C4-2B (cell line): Measurements from ENCODE around the gene TMPRSS6.

Source experiments
- H3K27ac ChIP-seq: fragments of 450-650 bp; 2 replicates; pipeline ENCODE4 v1.5.1; 2017
- ZFX ChIP-seq: fragments of 450-650 bp; IDR thresholded peaks from 2 replicates; pipeline ENCODE4 v1.6.1; 2017
- TF ChIP-seq, protein P1 (sequence below): fragments of 450-650 bp; conservative IDR thresholded peaks from 2 replicates; pipeline ENCODE4 v1.5.1; 2017; ENCODE audit warnings: mild to moderate bottlenecking

TMPRSS6 gene

DNA sequence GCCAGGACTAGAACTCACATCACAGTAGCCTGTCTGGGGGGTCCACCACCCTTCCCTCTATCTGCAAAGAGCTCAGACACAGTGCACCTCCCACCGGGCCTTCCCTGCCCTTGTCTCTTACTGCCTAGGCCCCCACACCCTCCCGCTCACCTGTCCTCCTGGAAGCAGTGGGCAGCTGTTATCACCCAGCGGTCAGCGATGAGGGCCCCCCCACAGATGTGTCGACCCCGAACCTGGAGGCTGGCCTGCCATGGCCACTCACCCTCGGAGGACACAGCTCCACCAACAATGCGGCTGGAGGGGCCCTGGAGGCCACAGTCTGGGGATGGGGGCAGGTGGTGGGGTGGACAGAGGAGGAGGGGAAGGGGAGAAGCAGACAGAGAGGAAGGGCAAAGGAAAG, 39.2 kb downstream of the TMPRSS6 start:
- TF ChIP-seq ZFX, result no peak
- TF ChIP-seq, protein P1, sequence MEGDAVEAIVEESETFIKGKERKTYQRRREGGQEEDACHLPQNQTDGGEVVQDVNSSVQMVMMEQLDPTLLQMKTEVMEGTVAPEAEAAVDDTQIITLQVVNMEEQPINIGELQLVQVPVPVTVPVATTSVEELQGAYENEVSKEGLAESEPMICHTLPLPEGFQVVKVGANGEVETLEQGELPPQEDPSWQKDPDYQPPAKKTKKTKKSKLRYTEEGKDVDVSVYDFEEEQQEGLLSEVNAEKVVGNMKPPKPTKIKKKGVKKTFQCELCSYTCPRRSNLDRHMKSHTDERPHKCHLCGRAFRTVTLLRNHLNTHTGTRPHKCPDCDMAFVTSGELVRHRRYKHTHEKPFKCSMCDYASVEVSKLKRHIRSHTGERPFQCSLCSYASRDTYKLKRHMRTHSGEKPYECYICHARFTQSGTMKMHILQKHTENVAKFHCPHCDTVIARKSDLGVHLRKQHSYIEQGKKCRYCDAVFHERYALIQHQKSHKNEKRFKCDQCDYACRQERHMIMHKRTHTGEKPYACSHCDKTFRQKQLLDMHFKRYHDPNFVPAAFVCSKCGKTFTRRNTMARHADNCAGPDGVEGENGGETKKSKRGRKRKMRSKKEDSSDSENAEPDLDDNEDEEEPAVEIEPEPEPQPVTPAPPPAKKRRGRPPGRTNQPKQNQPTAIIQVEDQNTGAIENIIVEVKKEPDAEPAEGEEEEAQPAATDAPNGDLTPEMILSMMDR, result no peak
- H3K27ac ChIP-seq, result no peak overlapping the region

DNA sequence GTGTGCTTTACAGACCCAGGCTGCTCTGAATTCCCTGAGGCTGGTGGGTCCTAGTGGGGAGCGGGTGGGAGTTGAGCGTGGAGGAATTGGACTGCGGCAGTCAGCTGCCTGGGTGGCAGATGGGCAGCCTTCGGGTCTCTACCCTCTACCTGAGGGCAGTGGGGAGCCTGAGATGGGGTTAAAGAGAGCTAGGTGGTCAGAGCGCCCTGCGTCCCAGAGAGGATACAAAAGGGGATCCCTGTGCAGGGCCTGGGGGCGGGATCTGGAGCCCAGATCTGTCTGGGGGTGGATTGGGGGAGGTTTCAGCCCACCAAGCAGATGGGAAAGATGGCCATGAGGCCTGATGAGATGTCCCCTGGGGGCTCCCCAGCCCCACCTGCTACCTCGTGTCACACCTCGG, 39.8 kb downstream of the TMPRSS6 start:
- no peak overlapping the region for H3K27ac ChIP-seq

DNA sequence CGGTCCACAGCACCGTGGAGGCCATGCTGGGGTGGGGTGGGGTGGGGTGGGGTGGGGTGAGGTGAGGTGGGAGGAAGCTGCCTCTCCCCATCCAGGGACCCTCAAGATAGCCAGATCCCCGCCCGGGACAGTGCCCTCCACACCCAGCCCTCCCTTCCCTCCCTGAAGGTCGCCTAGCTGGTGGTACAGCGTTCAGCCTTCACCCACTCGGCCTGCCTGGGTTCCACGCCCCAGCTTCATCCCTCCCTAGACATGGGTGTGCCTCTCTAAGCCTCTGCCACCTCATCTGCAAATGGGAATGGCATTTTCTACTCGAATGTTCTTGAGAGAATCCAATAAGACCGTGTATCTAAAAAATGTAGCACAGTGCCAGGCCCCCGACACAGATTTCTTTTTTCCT, 40.2 kb downstream of the TMPRSS6 start:
- no peak for TF ChIP-seq ZFX
- TF ChIP-seq, protein P1, result no peak
- no peak overlapping the region for H3K27ac ChIP-seq

More for the DNA sequence above, 39.8 kb downstream of the TMPRSS6 start:
- TF ChIP-seq, protein P1, result no peak
- no peak for TF ChIP-seq ZFX

DNA sequence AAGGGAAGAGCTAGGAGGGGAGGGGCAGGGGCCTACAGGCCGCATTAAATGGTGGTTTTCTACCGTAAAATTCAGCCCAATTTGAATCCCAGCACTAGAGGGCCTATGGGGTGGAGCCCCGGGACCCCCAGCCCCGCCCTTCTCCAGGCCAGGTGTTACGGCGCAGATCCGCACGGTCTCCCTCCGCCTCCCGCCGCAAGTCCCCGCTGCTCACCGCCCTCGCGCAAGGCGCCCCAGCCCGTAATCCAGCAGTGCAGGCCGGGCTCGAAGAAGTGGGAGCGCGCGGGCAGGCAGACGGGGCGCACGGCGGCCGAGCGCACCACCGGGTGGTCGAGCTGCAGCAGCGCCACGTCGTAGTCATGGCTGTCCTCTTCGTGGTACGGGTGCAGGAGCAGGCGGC, 40.7 kb downstream of the TMPRSS6 start:
- no peak for TF ChIP-seq ZFX
- TF ChIP-seq, protein P1, result no peak
- H3K27ac ChIP-seq, result no peak overlapping the region

DNA sequence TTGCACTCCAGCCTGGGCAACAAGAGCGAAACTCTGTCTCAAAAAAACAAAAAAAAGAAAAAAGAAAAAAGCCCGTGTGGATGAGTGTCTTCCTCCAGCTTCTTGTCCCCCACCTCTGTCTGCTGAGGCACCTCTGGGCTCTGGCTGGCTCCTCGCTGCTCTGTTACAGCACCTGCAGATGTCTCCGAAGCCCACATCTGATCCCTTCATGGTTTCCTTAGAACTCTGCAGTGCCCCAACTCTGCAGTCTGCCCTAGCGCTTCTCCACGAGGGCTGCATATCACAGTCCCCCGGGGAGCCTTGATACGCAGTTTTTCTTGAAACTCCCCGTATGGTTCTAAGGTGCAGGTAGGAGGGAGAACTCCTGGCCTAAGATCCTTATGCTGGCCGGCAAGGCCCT, 42.1 kb downstream of the TMPRSS6 start:
- no peak for TF ChIP-seq ZFX
- TF ChIP-seq, protein P1, result no peak
- no peak overlapping the region for H3K27ac ChIP-seq

DNA sequence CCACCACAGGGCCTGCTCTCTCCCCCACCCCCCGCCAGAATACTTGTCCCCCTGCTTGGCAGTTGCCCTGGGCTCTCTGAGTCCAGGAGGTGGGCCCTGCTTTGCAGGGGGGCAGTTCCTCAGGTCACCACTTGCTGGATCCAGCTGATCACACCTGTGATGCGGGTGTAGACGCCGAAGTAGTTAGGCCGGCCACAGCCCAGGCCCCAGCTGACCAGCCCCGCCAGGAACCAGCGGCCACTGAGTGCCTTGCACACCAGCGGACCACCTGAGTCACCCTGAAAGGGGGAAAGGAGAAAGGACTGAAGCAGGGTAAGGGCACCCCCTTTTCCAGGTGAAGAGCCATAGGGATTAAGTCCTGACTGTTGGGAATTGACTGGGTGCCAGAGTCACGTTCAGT, 43.6 kb downstream of the TMPRSS6 start:
- H3K27ac ChIP-seq, result no peak overlapping the region
- TF ChIP-seq, protein P1, result no peak
- no peak for TF ChIP-seq ZFX

DNA sequence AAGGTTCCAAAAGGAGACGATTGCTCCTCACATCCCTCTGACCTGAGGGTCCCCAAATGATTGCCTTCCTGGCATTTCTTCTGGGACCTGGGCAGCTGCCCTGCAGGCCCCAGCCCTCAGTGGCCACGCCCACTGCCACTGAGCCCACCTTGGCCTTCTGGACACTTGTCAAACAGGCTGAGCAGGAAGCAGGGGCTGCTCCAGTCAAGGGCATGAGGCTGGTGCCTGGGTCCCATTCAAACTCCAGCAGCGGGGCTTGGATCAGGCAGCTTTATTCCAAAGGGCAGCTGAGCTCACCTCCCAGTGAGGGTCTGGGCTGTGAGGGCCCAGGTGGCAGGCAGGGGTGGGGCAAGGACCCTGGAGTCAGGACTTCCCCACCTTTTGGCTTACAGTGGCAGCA, 44.3 kb downstream of the TMPRSS6 start:
- no peak overlapping the region for H3K27ac ChIP-seq
- TF ChIP-seq, protein P1, result no peak
- TF ChIP-seq ZFX, result no peak
